ENCODE measurements around the gene HS3ST4.
"Not testable (repeated sequence)": the region's sequence is repeated elsewhere in the genome, so short reads cannot be mapped to it uniquely, and the experiment has no call there.

HS3ST4 gene

DNA sequence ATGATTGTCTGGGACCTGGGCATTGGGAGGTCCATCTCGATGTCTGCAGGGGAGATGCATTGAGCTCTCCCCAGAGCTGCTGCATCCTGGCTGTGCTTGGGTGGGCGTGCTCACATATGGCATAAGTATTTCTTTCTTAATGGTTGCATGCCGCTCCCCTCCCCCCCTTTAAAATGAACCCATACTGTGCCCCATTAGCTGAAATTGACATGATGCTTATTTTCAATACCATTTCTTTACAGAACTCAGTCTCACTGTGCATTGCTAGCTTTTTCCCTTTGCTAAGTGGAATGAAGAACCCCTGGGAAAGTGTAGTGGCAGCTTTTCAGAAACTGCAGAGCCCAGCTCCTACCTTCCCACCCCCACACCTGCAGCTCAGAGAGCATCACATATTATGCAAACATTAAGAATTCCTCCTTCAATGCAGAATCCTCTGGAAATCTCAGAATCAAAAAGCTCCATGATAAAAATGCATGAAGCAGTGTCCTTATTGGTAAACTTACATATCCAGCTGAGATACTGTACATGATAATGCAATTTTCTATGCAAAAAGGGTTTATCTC, 56.4 kb downstream of the HS3ST4 start:
- no peak for DNase-seq (ENCODE audit: low read depth)
- in situ Hi-C loops (cut with HindIII; ENCODE audit: low sequenced_read_pairs): no loop called here
- TF ChIP-seq CTCF (IDR thresholded peaks at IDR 0.05; ENCODE audit: low read depth, low read length, missing control alignments): no peak
- no peak overlapping the region for H3K4me3 ChIP-seq (ENCODE audit: low read depth, low read length)

DNA sequence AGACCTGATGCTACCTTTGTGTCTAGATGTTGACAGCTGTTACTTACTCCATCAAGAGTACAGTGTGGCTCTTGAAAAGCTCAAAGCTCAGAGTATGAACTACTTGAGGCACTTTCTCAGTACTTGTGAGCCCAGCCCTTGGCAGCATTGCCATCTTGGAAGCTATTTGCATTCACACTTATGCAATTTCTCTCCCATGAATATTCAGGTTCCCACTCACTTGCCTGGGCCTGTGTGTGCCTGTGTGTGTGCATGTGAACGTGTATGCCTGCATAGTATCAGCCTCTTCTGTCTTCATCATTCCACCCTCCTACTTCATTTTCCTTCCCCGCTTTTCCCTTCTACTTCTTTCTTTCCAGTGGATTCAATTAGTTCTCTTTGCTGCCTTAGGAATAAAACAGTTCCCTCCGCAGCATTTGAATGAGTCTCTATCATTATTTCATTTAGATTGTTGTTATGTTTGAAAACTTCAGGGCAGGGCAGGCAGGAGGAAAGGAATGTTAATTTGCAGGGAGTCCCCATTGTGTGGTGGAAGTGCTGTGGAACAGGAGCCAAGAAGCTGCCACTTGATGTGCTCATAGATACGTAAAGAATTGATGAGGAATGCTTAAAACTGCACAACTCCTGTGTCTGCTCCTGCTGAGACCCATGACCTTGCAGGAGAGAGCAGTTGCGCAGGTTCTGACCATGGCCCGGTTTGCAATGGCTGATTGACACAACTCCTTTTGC, 58.9 kb downstream of the HS3ST4 start:
- TF ChIP-seq CTCF (IDR thresholded peaks at IDR 0.05; ENCODE audit: low read depth, low read length, missing control alignments): no peak
- in situ Hi-C loops (cut with HindIII; ENCODE audit: low sequenced_read_pairs): no loop called here
- no peak for DNase-seq (ENCODE audit: low read depth)
- no peak overlapping the region for H3K4me3 ChIP-seq (ENCODE audit: low read depth, low read length)

DNA sequence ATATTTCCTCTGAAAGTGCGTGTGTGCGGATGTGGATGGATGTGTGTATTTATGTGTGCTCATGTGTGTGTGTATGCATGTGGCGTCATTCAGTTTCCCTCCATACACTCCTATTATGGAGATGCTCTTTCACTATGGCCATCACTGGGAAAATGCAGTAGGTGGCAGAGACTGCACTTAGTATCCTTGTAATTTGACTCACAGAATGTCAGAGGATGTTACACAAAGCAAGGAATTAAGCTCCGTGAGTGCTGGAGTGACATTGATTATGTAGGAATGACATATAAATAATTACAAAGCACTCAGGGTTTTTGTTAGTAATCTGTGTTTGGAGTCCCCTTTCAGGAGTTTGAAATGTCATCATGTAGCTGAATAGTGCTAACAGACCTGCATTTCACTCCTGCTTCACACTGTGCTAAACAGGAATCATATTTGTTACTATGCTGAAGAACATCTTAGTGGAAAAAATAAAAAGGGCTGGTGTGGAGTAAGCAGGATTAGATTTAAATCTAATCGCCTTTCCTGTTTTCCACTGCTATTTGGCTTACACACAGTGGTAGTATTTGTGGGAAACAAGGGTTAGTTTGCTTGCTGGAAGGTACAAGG, 59.6 kb downstream of the HS3ST4 start:
- DNase-seq (ENCODE audit: low read depth): no peak
- in situ Hi-C loops (cut with HindIII; ENCODE audit: low sequenced_read_pairs): no loop called here
- TF ChIP-seq CTCF (IDR thresholded peaks at IDR 0.05; ENCODE audit: low read depth, low read length, missing control alignments): no peak
- no peak overlapping the region for H3K4me3 ChIP-seq (ENCODE audit: low read depth, low read length)

DNA sequence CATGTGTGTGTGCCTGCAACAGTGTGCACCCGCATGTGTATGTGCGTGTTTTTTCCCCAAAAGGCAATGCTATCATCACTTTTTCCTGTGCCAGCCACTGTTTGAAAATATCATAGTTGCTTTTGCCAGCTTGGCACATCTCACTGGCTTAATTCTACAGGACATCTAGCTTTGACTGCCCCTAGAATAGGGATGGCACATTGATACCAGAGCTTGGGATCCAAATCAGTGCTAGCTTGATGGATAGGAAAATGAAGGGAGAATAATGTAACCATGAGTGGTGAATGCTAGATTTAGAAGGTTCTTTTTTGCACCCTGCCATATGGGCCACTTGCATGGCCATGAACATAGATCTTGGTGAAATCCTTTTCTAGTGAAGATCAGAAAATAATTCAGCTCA, 72.7 kb downstream of the HS3ST4 start:
- no peak for DNase-seq (ENCODE audit: low read depth)

DNA sequence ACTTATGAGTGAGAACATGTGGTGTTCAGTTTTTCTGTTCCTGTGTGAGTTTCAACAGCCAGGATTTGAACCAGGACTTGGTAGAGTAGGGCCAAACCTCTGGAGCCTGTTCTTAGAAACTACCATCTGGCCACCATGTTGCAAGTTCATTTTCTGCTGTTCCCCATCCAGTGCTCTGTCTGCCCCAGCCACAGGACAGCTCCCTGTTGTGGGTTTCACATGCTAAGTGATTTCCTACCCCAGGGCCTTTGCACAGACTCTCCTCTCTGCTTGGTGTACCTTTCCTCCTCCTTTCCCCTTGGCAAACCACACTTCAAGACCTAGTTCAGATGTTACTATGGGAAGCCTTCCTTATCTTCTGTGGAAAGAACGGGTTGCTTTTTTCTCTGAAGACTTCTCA, 79.5 kb downstream of the HS3ST4 start:
- in situ Hi-C loops (cut with HindIII; ENCODE audit: low sequenced_read_pairs): no loop called here
- H3K4me3 ChIP-seq (ENCODE audit: low read depth, low read length): no peak overlapping the region
- DNase-seq (ENCODE audit: low read depth): no peak
- TF ChIP-seq CTCF (IDR thresholded peaks at IDR 0.05; ENCODE audit: low read depth, low read length, missing control alignments): no peak

More for the DNA sequence above, 72.7 kb downstream of the HS3ST4 start:
- TF ChIP-seq CTCF (IDR thresholded peaks at IDR 0.05; ENCODE audit: low read depth, low read length, missing control alignments): no peak
- no peak overlapping the region for H3K4me3 ChIP-seq (ENCODE audit: low read depth, low read length)
- in situ Hi-C loops (cut with HindIII; ENCODE audit: low sequenced_read_pairs): no loop called here

GRCh38 chr16:25771812-25772568, 80.2 kb downstream of the HS3ST4 start:
- DNase-seq (ENCODE audit: low read depth): no peak
- in situ Hi-C loops (cut with HindIII; ENCODE audit: low sequenced_read_pairs): no loop called here
- TF ChIP-seq CTCF (IDR thresholded peaks at IDR 0.05; ENCODE audit: low read depth, low read length, missing control alignments): no peak
- H3K4me3 ChIP-seq (ENCODE audit: low read depth, low read length): no peak overlapping the region

DNA sequence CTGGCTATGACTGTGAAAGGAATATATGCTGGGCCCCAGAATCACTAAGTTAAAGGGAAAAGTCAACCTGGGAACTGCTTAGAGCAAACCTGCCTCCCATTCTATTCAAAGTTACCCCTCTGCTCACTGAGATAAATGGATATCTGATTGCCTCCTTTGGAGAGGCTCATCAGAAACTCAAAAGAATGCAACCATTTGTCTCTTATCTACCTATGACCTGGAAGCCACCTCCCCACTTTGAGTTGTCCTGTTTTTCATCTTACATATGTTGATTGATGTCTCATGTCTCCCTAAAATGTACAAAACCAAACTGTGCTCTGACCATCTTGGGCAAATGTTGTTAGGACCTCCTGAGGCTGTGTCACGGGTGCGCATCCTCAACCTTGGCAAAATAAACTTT, 84.5 kb downstream of the HS3ST4 start:
- in situ Hi-C loops (cut with HindIII; ENCODE audit: low sequenced_read_pairs); H3K4me3 ChIP-seq (ENCODE audit: low read depth, low read length): not testable (repeated sequence)

More for the DNA sequence above, 84.5 kb downstream of the HS3ST4 start:
- not testable (repeated sequence) for DNase-seq (ENCODE audit: low read depth)
